PC-3 (cell line): ENCODE results near the gene SNTG2. TPM values are rescaled to one million over a fixed set of nuclear protein-coding genes. Genes with fewer than 3 reads are reported as not detected.

Experiments
- ATAC-seq: fragments of 200-7000 bp; cut with Tn5 transposase; 2 replicates; pipeline ENCODE4 v1.9.1; 2020; ENCODE audit warnings: mild to moderate bottlenecking, moderate library complexity
- BruUV-seq: library from RNA; stranded (reverse); fragments of 400-500 nt; replicated peaks from 2 replicates; lab custom pipeline; 2021; lab: Mats Ljungman, UMichigan
- CTCF ChIA-PET: fragments of 300-600 bp; sonication (Branson Sonifier 250); formaldehyde crosslinking; loops from one replicate; lab custom pipeline; 2022; ENCODE audit warnings: antibody characterized with exemption; lab: Charles Lee
- POLR2A ChIA-PET: fragments of 300-600 bp; sonication (Branson Sonifier 250); formaldehyde crosslinking; loops from one replicate; lab custom pipeline; 2022; ENCODE audit warnings: antibody characterized with exemption; ENCODE audit not compliant: unreplicated experiment; lab: Charles Lee
- DNase-seq: peaks from one replicate; pipeline ENCODE4 v3.0.0-alpha.2; 2015
- H2AFZ ChIP-seq: fragments of 300-600 bp; sonication (generic); 2 replicates; pipeline ENCODE4 v1.6.0; 2016; ENCODE audit warnings: antibody characterized with exemption, low read length
- H3F3A ChIP-seq: fragments of 300-600 bp; sonication (generic); one replicate; pipeline ENCODE4 v1.6.0; 2017; ENCODE audit warnings: antibody characterized with exemption, low read length, control low read depth, mild to moderate bottlenecking; ENCODE audit not compliant: unreplicated experiment
- H3K27ac ChIP-seq: fragments of 300-600 bp; sonication (generic); 2 replicates; pipeline ENCODE4 v1.5.1; 2016; ENCODE audit warnings: mild to moderate bottlenecking, low read length
- H3K27me3 ChIP-seq: fragments of 300-600 bp; sonication (generic); 2 replicates; pipeline ENCODE4 v1.6.1; 2016; ENCODE audit warnings: low read length, mixed read lengths
- H3K36me3 ChIP-seq: fragments of 300-600 bp; sonication (generic); 2 replicates; pipeline ENCODE4 v1.6.1; 2016; ENCODE audit warnings: low read depth, mixed run types, low read length, mixed read lengths
- H3K4me1 ChIP-seq: fragments of 300-600 bp; sonication (generic); 2 replicates; pipeline ENCODE4 v1.5.1; 2016; ENCODE audit warnings: low read length; ENCODE audit not compliant: insufficient read depth
- H3K4me2 ChIP-seq: fragments of 300-600 bp; sonication (generic); 2 replicates; pipeline ENCODE4 v1.6.0; 2016; ENCODE audit warnings: low read length
- H3K4me3 ChIP-seq: fragments of 300-600 bp; sonication (generic); 2 replicates; pipeline ENCODE4 v1.5.1; 2016; ENCODE audit warnings: mild to moderate bottlenecking, low read length, mixed read lengths
- H3K79me2 ChIP-seq: fragments of 300-600 bp; sonication (generic); 2 replicates; pipeline ENCODE4 v1.6.1; 2017; ENCODE audit warnings: low read length, mixed read lengths
- H3K9ac ChIP-seq: fragments of 300-600 bp; sonication (generic); 2 replicates; pipeline ENCODE4 v1.6.0; 2016; ENCODE audit warnings: mild to moderate bottlenecking, low read length
- H3K9me2 ChIP-seq: fragments of 300-600 bp; sonication (generic); replicated peaks from 2 replicates; pipeline ENCODE4 v1.6.1; 2016; ENCODE audit warnings: mixed run types, low read length, mixed read lengths
- H3K9me3 ChIP-seq: fragments of 300-600 bp; sonication (generic); 2 replicates; pipeline ENCODE4 v1.6.1; 2016; ENCODE audit warnings: low read length, mixed read lengths
- H4K20me1 ChIP-seq: fragments of 300-600 bp; sonication (generic); 2 replicates; pipeline ENCODE4 v1.6.1; 2016; ENCODE audit warnings: low read length, mixed read lengths
- EZH2 ChIP-seq: fragments of 300-600 bp; sonication (generic); IDR thresholded peaks from one replicate; pipeline ENCODE4 v1.6.1; 2017; ENCODE audit warnings: antibody characterized with exemption, mild to moderate bottlenecking, low read length; ENCODE audit not compliant: unreplicated experiment
- EZH2phosphoT487 ChIP-seq: fragments of 300-600 bp; sonication (generic); IDR thresholded peaks from 2 replicates; pipeline ENCODE4 v1.6.1; 2018; ENCODE audit warnings: mild to moderate bottlenecking, antibody characterized with exemption, low read length, borderline replicate concordance
- intact Hi-C: fragments of 100-400 bp; cut with micrococcal nuclease; formaldehyde crosslinking; loops from 2 replicates; pipeline ENCODE4 v1.9.0; 2023
- total RNA-seq: library from RNA; depleted of rRNA; stranded (reverse); fragments of >200 nt; gene quantifications from 2 replicates; pipeline ENCODE4 v1.2.3, GENCODE V29; 2014
- TF ChIP-seq, protein P1 (sequence below): fragments of 300-600 bp; sonication (generic); conservative IDR thresholded peaks from 2 replicates; pipeline ENCODE4 v1.5.1; 2017; ENCODE audit warnings: antibody characterized with exemption, low read depth, mild to moderate bottlenecking, low read length

Gene SNTG2
- total RNA-seq, 1 experiment from 2014 or later = not detected

DNA sequence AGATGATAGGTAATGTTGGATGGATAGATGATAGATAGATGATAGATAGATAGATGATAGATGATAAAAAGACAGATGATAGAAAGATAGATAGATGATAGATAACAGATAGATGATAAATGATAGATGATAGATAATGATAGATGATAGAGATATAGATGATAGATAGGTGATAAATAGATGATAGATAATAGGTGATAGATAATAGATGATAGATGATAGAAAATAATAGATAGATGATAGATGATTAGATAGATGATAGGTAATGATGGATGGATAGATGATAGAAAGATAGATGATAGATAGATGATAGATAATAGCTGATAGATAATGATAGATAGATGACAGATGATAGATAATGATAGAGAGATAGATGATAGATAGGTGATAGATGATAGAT is 31.0 kb upstream of the SNTG2 start:
- POLR2A ChIA-PET = no interaction called here
- Histone ChIP-seq H3K4me1 (no peaks in the 10 kb centered on the region), H3K9me3 (no peaks in the 10 kb centered on the region), H2AFZ (no peak overlapping the region), H4K20me1 (no peaks in the 10 kb centered on the region), H3K27ac (no peak overlapping the region), H3K27me3 (peaks cover 93% of the 10 kb centered on the region), H3K4me2 (no peak overlapping the region), H3K9ac (no peak overlapping the region), H3K36me3 (no peaks in the 10 kb centered on the region), H3K9me2 (no peaks in the 10 kb centered on the region), H3K79me2 (no peaks in the 10 kb centered on the region), H3F3A (no peaks in the 10 kb centered on the region), H3K4me3 (no peak overlapping the region)
- intact Hi-C loops = no loop called here
- DNase-seq = no peak
- CTCF ChIA-PET = no interaction called here
- TF ChIP-seq EZH2 = no peak
- no peak for TF ChIP-seq EZH2phosphoT487
- TF ChIP-seq, protein P1, sequence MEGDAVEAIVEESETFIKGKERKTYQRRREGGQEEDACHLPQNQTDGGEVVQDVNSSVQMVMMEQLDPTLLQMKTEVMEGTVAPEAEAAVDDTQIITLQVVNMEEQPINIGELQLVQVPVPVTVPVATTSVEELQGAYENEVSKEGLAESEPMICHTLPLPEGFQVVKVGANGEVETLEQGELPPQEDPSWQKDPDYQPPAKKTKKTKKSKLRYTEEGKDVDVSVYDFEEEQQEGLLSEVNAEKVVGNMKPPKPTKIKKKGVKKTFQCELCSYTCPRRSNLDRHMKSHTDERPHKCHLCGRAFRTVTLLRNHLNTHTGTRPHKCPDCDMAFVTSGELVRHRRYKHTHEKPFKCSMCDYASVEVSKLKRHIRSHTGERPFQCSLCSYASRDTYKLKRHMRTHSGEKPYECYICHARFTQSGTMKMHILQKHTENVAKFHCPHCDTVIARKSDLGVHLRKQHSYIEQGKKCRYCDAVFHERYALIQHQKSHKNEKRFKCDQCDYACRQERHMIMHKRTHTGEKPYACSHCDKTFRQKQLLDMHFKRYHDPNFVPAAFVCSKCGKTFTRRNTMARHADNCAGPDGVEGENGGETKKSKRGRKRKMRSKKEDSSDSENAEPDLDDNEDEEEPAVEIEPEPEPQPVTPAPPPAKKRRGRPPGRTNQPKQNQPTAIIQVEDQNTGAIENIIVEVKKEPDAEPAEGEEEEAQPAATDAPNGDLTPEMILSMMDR = no peak
- BruUV-seq = no TSS peak
- no peak for ATAC-seq

DNA sequence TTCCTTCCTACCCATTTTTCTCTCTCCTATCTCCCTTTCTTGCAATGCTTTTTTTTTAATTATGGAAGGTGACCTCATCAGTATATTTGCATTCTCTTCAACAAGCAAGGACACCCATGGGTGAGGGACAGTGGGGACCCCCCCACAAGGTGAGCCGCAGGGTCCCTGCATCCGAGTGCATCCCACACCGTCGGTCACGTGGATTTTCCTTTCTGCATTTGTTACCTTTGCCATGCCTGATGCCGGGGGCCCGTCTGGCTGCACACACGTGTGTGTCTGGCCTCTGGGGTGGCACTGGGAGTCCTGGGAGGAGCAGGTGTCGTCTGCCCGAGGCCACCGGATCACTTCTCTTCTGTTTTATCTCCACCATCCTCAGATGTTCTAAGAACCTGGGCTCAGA is 30.1 kb upstream of the SNTG2 start:
- DNase-seq (no peak), ATAC-seq (no peak)
- TF ChIP-seq EZH2 (no peak), EZH2phosphoT487 (no peak)
- TF ChIP-seq, protein P1 = no peak
- Histone ChIP-seq H3K36me3 (no peaks in the 10 kb centered on the region), H4K20me1 (no peaks in the 10 kb centered on the region), H3K4me1 (no peaks in the 10 kb centered on the region), H2AFZ (no peak overlapping the region), H3K9me3 (no peaks in the 10 kb centered on the region), H3K79me2 (no peaks in the 10 kb centered on the region), H3K4me2 (no peak overlapping the region), H3F3A (no peaks in the 10 kb centered on the region), H3K27ac (no peak overlapping the region), H3K9me2 (no peaks in the 10 kb centered on the region), H3K27me3 (peaks cover 94% of the 10 kb centered on the region), H3K9ac (no peak overlapping the region), H3K4me3 (no peak overlapping the region)
- CTCF ChIA-PET = no interaction called here
- POLR2A ChIA-PET = no interaction called here
- BruUV-seq = no TSS peak
- intact Hi-C loops = no loop called here

DNA sequence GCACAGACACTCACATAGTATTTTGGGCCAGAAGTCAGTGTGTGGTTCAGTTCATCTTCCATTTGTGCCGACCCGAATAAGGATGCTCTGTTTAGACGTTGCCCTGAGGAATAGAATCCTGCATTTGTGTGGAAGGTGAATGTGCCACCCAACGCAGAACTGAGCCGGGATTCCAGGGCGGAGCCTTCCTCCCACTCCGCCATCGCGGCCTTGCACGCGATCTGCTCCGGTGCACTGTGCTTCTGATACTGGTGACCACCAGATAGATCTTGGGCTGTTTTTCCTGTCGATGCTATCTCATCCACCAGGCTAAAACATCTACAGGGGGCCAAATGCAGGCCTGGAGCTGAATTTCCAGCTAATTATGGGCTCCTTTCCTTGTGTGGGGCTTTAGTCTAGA is 29.6 kb upstream of the SNTG2 start:
- H3K4me2 ChIP-seq = no peak overlapping the region
- no peaks in the 10 kb centered on the region for H3K9me2 ChIP-seq
- ChIA-PET CTCF (no interaction called here), POLR2A (no interaction called here)
- no peaks in the 10 kb centered on the region for H3K36me3 ChIP-seq
- peaks cover 94% of the 10 kb centered on the region for H3K27me3 ChIP-seq
- no peak overlapping the region for H3K27ac ChIP-seq
- no peak overlapping the region for H2AFZ ChIP-seq
- intact Hi-C loops = no loop called here
- BruUV-seq = no TSS peak
- no peaks in the 10 kb centered on the region for H3F3A ChIP-seq
- no peak overlapping the region for H3K9ac ChIP-seq
- no peaks in the 10 kb centered on the region for H3K4me1 ChIP-seq
- no peaks in the 10 kb centered on the region for H3K79me2 ChIP-seq
- H3K4me3 ChIP-seq = no peak overlapping the region
- DNase-seq = no peak
- no peaks in the 10 kb centered on the region for H4K20me1 ChIP-seq
- no peak for ATAC-seq
- TF ChIP-seq, protein P1 = no peak
- TF ChIP-seq EZH2 (no peak), EZH2phosphoT487 (no peak)
- no peaks in the 10 kb centered on the region for H3K9me3 ChIP-seq
